Lower leg skin (tissue), 4 donors: ENCODE measurements around the gene THAP4. TPM values are rescaled to one million over a fixed set of nuclear protein-coding genes. Genes with fewer than 3 reads are reported as not detected.

ENCODE experiments used
- DNase-seq, 2 donors: peaks; one replicate each; pipeline ENCODE4 v3.0.0-alpha.2; 2019; ENCODE audit warnings: low spot score in 2 of 2
- H3K4me3 ChIP-seq: fragments of 200-600 bp; sonication (generic); 2 replicates; pipeline ENCODE4 v1.5.1; 2017; ENCODE audit warnings: mild to moderate bottlenecking, low read depth; ENCODE audit not compliant: poor library complexity, severe bottlenecking
- POLR2A ChIP-seq, 2 donors: fragments of 450-650 bp; IDR thresholded peaks; one replicate each; pipeline ENCODE4 v1.6.1; 2016 to 2017; ENCODE audit warnings: antibody characterized with exemption in 2 of 2, mild to moderate bottlenecking in 1 of 2, moderate library complexity in 1 of 2
- WGBS, 2 donors: methylation state at CpG; one replicate each; pipeline ENCODE4 v1.1.5; 2018; 5-methylcytosine and 5-hydroxymethylcytosine counted together
- intact Hi-C: fragments of 100-400 bp; cut with DNase I; formaldehyde crosslinking; loops from one replicate; pipeline ENCODE4 v1.15.0; 2023; ENCODE audit warnings: low total_unique reads
- total RNA-seq, 4 donors: library from RNA; depleted of rRNA; stranded (reverse); fragments of >200 nt; gene quantifications; one replicate each; pipeline ENCODE4 v1.1.0, GENCODE V29; 2016
- TF ChIP-seq, protein P1 (sequence below), 3 donors: fragments of 450-650 bp; IDR thresholded peaks; one replicate each; pipeline ENCODE4 v1.5.1; 2016; ENCODE audit warnings: antibody characterized with exemption in 3 of 3, mild to moderate bottlenecking in 3 of 3, moderate library complexity in 2 of 3

The THAP4 gene
- total RNA-seq, 4 donors from 2014 or later, result 52.4 to 60.7 (median 58.3) TPM

DNA sequence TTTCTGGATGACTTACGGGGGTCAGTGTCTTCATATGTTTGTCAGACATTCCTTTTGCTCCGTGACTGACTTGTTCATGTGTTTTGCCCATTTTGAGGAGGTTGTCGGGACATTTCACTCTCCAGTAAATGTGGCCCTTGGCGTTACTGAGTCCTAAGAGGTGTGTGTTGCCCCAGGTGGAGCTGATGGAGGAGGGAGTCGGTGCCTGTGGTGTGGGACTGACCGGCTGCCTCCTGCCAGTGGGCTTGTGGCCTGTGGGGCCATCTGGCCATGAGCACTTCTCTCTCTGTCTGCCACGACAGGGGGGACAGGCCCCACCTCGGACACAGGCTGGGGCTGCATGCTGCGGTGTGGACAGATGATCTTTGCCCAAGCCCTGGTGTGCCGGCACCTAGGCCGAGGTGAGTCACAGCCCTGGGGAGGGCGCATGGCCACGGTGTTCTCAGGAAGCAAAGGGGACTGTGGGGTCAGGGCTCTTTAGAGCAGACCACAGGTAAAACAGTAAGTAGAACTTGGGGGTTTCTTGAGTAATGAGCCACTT, 16.3 kb upstream of the THAP4 start:
- no peak for TF ChIP-seq POLR2A (IDR thresholded peaks at IDR 0.05)
- TF ChIP-seq, protein P1, sequence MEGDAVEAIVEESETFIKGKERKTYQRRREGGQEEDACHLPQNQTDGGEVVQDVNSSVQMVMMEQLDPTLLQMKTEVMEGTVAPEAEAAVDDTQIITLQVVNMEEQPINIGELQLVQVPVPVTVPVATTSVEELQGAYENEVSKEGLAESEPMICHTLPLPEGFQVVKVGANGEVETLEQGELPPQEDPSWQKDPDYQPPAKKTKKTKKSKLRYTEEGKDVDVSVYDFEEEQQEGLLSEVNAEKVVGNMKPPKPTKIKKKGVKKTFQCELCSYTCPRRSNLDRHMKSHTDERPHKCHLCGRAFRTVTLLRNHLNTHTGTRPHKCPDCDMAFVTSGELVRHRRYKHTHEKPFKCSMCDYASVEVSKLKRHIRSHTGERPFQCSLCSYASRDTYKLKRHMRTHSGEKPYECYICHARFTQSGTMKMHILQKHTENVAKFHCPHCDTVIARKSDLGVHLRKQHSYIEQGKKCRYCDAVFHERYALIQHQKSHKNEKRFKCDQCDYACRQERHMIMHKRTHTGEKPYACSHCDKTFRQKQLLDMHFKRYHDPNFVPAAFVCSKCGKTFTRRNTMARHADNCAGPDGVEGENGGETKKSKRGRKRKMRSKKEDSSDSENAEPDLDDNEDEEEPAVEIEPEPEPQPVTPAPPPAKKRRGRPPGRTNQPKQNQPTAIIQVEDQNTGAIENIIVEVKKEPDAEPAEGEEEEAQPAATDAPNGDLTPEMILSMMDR (IDR thresholded peaks at IDR 0.05), result no peak

DNA sequence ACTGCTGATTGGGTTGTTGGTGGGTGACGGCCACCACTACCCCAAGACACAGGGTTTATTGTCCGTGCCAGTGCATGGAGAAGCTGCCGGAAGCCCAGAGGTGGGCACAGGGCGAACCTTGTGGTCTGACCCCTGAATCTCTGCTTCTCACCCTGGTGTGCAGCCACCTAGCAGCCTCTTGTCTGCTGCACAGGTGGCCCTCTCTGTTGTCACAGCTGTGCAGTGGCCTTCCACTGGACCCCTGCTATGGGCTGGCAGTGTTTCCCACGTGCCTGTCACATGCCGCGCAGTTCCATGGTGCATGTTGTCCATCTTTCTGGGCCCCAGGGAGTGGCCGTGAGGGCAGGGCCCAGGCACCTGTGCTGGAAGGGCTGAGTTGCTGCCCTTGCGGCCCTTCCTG, 15.8 kb upstream of the THAP4 start:
- no peak overlapping the region for H3K4me3 ChIP-seq
- TF ChIP-seq, protein P1 (IDR thresholded peaks at IDR 0.05), result no peak
- no peak for TF ChIP-seq POLR2A (IDR thresholded peaks at IDR 0.05)
- intact Hi-C loops, result no loop called here
- no peak for DNase-seq
- WGBS, 2 donors, result 96% methylated on average over 9 of the region's 9 CpGs

More for the DNA sequence above, 16.3 kb upstream of the THAP4 start:
- DNase-seq, result no peak
- no peak overlapping the region for H3K4me3 ChIP-seq
- intact Hi-C loops, result no loop called here
- WGBS, 2 donors, result 93 to 94% methylated on average over 13 of the region's 13 CpGs

DNA sequence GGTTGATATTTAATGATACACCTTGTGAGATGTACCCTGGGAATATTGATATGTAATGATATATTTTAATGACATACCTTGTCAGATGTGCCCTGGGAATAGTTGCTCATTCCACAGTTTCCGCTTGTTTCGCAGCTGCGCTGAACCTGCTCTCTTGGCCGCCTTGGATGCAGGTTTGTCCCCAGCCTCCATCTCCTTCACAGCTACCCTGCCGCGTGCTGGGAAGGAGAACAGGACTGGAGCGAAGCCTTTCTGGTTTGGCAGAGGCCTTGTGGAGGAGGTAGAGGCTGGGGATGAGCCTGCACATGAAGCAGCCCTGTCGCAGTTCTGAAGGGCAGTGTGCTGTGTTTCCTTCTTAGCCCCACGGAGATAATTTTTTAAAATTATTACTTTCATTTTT, 15.2 kb upstream of the THAP4 start:
- TF ChIP-seq, protein P1 (IDR thresholded peaks at IDR 0.05), result no peak
- 93 to 98% methylated on average over 9 of the region's 9 CpGs for WGBS, 2 donors
- DNase-seq, result no peak
- H3K4me3 ChIP-seq, result no peak overlapping the region
- intact Hi-C loops, result no loop called here

DNA sequence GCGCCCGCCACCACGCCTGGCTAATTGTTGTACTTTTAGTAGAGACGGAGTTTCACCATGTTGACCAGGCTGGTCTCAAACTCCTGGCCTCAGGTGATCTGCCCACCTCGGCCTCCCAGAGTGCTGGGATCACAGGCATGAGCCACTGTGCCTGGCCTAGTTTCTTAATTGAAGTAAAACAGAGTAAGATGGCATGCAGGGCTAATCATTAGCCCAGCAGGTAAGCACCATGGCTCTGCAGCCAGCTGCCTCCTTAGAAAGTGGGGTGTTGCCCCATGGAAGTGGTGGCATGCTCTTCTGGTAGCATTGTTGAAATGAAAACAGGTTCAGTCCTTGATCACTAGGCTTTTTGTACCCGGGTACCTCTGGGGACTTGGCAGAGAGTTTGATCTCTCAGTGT, 13.0 kb upstream of the THAP4 start:
- WGBS, 2 donors, result 89 to 93% methylated on average over 6 of the region's 6 CpGs
- intact Hi-C loops, result no loop called here
- DNase-seq, result no peak
- no peak overlapping the region for H3K4me3 ChIP-seq
- no peak for TF ChIP-seq POLR2A (IDR thresholded peaks at IDR 0.05)
- TF ChIP-seq, protein P1 (IDR thresholded peaks at IDR 0.05), result no peak

DNA sequence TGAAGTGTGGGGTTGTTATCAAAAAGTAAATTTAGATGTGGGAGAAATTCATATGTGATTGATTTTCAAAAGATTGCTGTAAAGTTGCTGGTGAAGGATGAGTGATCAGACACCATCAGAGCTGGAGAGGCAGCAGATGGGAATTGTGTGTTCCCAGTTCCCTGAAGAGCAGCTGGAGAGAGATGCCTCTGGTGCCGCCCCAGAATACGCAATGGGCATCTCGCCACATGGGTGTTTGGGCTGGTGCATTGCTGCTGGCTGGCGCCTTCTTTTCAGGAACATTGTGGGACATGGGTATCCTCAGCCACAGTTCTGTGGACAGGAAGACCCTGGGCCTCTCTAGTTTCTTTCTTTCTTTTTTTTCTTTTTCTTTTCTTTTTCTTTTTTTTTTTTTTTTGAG, 12.4 kb upstream of the THAP4 start:
- 68 to 73% methylated on average over 4 of the region's 4 CpGs for WGBS, 2 donors
- TF ChIP-seq POLR2A (IDR thresholded peaks at IDR 0.05), result no peak
- TF ChIP-seq, protein P1 (IDR thresholded peaks at IDR 0.05), result no peak
- intact Hi-C loops, result no loop called here
- no peak overlapping the region for H3K4me3 ChIP-seq
- DNase-seq, result no peak

DNA sequence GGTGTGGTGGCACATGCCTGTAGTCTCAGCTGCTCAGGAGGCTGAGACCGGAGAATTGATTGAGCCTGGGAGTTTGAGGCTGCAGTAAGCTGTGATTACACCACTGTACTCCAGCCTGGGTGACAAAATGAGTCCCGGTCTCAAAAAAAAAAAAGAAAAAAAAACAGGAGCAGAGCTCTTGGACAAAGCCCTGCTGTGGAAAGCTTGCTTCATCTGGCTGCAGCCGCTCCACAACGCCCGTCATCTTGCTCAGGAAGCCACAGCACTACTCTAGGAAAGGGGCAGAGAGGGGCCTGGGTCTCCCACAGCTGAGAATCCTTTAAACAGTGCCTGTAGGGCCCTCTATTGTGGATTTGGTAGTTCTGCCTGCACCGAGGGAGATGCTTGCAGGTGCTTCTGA, 11.5 kb upstream of the THAP4 start:
- H3K4me3 ChIP-seq, result no peak overlapping the region
- intact Hi-C loops, result no loop called here
- no peak for DNase-seq
- 86 to 93% methylated on average over 6 of the region's 6 CpGs for WGBS, 2 donors
- TF ChIP-seq POLR2A (IDR thresholded peaks at IDR 0.05), result no peak
- TF ChIP-seq, protein P1 (IDR thresholded peaks at IDR 0.05), result no peak
